Measurements from ENCODE around the gene PDX1.
"Not testable (repeated sequence)": the region's sequence is repeated elsewhere in the genome, so short reads cannot be mapped to it uniquely, and the experiment has no call there.

Gene PDX1

DNA sequence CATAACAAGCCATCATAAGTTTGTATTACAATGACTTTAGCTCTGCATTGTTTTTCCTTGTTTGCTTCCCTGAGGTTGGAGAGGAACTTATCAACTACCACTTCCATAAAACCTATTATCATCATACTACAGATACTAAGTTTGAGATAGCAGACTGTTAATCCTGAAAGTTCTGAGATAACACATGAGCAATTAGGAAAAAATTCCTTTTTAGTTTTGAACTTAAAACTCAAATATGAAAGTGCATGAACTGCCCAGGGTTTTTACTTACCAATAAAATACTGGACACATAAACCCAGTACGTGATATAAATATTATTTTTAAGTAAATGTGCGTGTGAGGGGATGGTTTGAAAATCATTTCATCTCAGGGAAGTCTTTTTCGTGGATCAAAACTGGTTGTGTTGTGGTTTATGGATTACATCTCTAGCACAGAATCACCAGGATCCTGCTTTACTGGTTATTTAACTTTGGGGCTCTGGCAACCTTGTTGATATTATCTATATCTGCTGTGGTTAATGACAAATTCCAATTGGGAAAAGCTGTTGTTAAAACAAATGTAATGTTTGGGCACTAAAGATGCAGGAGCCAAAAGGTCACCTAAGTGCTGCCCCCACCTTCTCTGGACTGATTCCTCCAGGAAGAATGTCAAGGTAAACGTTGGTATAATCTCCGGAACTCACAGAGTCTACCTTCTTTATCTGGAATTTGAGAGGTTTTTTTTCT lies 36.9 kb downstream of the PDX1 start:
- DNase-seq (ENCODE audit: low spot score) = no peak

DNA sequence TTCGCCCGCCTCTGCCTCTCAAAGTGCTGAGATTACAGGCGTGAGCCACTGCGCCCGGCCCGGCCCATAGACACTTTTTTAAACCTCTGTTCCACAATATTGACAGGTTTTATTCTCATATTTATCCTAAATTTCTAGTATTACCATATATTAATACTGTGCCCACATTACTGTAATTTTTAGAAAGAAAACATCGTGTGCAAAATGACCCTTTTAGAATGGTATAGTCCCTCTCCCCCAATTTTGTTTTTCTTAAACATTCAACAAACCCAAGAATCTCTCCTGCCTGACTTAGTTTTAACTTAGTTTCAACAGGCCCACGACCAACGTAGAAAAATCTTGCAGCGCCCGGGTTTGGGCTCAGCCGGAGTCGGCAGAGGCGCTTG lies 40.2 kb downstream of the PDX1 start:
- DNase-seq (ENCODE audit: low spot score) = no peak

DNA sequence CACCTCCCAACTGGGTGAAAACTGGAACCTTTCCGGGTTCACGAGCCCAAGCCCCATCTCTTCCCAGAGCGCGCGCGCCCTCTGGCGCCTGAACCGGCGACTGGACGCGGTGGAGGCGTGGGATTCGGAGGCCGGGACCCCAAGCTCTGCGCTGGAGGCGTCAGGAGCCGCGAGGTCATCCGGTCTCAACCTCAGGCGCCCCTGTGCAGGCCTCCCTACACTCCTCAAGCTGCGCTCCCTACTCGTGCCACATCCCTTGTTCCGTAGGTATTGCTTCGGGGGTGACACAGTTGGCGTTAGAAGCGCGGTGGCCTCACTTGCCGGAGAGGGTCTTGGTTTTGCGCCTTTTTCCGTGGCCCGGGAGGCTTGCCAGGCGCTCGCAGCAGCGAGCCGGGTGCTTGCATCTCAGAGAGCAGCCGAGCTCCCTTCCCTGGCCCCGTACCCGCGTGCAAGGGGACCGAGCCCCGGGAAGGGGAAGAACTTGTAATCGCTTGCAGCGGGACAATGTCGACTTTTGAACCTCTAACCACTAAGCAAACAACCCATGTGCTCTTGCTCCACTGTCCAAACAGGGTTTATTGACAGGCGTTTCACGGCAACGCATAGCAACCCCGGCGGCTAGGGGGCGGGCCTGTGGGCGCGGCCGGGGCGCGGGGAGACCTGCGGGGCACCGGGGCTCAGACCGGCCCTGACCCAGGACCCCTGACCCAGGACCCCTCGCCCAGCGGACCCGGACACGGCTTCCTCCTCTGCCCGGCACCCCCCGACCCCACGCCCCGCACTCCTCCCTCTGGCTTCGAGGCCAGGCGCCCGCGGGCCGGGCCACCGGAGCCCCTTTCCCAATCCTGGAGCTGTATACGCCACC lies 40.8 kb downstream of the PDX1 start:
- no peak for DNase-seq (ENCODE audit: low spot score)

DNA sequence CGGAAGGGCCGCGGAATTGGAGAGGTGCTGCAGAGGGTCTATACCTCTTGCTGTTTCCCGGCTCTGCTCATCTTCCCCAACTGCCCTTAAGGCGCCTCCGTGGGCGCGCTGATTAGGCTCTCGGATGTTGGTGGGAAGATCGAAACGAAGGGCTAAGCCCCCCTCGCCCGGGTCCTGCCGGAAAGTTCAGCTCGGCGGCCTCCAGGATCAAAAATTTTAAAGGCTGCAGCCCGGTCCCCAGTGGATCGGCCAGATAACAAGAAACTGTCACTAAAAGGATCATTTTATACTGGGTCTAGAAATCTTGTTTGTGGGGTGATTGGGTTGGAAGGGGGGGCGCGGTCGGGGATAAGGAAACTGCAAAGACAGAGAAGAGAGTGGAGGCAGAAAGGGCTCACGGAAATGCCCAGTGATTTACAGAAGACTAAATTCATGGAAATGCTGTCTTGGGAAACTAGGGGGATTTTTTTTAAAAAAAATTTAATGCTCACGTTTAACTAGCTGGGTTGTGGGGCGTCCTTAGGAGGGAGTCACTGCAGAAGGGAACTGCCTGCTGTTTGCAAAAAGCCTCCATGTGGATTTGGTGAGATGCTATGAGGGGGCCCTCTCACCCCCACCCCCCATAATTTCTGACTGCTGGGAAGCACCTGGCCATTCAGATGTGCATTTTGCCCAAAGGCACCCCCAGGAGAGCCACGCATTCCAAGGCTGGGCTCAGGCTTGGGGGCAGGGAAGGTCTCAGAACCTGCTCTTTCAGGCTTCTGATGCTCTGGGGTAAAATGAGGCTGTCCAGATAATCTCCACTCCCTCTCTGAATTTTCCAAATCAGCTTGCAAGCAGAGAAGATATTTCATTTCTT lies 41.7 kb downstream of the PDX1 start:
- DNase-seq (ENCODE audit: low spot score) = no peak

DNA sequence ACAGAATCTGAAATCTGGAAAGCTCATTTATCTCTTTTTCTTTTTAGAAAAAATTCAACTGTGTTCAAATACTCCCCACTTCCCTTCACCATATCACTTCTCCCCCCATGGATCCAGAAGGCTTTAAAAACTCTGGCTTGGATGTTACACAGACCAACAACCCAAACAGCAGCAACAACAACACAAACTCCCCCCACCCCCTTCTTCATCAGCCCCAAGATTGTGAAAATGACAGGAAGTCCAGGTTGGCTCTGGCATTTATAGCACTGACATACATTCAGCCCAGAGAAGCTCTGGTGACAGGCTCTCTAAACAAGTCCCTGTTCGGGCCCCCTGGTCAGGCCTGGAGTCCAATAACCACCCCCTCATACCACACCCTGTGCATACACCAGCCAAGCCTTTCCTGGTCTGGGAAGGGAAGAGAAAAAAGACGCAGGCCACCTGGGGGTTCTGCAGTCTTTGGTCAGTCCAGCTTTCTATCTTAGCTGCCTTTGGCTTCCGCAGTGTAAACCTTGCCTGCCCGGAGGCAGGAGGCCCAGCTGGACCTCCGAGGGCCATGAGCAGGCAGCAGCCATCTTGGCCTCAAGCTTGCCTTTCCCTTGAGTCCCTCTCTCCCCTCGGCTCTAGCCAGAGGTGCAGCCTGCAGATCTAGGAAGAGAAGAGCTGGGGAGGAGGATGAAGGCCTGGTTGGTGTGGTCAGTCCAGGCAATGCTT lies 42.5 kb downstream of the PDX1 start:
- DNase-seq (ENCODE audit: low spot score) = no peak

DNA sequence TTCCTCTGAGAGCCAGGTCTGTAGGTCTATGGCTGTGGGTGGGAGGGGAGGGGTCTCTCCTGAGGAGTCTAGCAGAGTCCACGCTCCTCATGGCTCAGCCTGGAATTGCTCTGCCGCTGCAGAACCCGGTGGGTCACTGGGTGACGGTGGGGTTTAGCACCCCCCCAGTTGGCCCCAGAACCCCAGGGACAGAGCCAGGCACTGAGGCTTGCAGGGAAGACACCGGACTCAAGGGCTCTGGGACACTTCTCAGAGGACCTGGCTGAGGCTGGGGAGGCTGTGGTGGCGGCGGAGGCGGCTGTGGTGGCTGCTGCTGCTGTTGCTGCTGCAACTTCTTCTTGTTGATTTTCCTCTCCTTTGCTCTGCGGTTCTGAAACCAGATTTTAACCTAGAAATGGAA lies 43.2 kb downstream of the PDX1 start:
- DNase-seq (ENCODE audit: low spot score) = no peak

DNA sequence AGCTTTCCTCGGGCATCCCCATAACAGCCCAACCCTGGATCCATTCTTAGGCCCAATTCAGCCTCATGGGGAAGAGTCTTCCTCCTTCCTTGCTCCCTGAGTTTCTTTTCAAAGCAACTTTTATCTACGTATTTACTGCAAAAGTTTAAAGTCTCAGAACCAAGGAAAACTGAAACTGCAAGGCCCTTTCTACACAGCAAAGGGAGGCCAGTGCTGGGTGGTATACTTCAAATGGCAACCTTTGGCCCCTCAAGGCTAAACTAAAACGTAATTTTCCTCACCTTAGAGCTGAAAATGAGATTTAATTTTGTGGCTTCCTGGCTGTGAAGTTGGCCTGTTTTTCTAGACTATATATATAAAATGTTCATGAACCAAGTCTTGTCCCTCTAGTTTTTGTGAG lies 43.7 kb downstream of the PDX1 start:
- no peak for DNase-seq (ENCODE audit: low spot score)

DNA sequence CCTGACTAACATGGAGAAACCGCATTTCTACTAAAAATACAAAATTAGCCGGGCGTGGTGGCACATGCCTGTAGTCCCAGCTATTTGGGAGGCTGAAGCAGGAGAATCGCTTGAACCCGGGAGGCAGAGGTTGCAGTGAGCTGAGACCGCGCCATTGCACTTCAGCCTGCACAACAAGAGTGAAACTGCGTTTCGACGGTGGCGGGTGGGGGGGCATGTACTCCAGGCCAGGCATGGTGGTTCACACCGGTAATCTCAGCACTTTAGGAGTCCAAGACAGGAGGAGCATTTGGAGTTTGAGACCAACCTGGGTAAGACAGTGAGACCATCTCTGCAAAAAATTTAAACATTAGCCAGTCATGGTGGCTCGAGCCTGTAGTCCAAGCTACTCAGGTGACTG lies 44.4 kb downstream of the PDX1 start:
- DNase-seq (ENCODE audit: low spot score) = not testable (repeated sequence)

DNA sequence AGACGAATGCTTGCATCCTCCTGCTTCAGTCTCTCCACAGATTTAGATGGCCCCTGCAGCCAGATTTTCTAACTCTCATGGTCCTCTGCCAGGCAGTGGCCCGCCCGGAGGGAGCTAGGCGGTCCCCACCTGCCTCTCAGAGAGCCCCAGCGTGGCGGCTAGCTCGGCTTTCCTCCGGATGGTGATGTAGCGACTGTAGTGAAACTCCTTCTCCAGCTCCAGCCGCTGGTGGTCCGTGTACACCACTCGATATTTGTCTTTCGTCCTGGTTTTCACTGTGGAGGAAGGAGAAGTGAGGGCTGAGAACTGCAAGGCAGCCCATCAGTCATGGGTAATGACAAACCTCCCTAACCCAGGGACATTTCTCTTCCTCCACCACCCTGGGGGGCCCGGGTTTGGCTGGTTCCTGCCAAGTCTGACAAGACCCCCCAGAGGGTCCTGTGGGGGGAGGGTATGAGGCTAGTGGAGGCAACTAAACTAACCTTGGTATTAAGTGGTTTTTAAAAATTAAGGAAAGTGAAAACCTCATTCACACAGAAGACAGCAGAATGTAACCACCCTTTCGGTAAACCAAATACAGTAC lies 45.0 kb downstream of the PDX1 start:
- DNase-seq (ENCODE audit: low spot score) = no peak

DNA sequence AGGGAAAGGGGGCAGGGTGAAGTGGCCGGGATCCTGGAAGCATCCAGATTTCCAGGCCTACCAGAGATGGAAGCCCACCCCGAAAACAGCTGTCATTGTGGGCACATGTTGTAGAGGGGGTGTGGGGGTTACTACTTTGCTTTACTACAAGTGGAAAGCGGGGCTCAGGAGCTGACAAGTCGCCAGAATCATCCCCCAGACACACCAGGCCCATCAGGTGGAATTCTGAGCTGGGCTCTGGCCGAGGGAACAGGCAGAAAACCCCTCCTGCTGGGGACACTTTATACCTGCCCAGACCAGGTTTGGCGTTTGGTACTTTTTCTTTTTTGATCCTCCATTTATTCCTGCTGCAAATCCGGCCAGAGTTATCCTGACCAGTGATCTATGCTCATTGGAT lies 45.5 kb downstream of the PDX1 start:
- DNase-seq (ENCODE audit: low spot score) = no peak

DNA sequence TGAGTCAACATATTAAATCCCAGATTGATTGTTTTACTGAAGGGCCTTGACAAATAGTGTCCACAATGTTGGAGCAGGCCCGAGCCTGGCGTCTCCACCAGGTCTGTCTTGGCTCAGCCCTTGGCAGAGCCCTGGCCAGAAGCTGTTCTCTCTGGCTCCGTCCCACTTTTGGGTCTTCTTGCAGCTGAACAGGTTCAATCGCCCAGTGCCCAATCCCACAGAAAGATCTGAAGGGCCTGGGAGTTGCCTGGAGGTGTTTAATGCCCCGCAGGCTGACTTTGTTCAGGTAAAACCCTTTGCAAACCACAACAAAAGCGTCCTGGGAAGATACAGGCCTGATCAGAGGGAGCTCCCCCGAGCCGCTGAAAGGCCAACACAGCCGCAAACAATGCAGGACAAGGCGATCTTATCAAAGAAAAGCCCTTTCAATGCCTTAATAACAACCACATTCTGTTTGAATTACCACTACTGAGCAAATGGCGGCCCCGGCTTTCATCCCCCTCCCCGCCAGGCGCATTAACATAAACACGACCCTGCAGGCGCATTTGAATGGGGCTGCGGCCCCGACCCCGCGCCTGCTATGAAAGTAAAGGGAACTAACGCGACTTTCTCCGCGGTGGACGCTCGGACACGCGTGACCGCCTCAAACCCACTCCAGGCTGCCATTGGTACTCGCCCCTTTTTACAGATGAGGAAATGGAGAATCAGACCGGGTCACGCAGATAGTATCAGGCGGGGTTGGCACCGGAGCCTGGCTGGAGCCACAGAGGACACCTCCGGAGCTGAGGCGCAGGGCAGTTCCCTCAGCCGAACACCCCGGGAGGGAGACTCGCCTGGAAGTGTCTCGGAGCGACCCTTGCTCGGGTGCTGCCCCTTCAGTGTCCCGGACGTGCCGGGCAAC lies 46.2 kb downstream of the PDX1 start:
- no peak for DNase-seq (ENCODE audit: low spot score)

DNA sequence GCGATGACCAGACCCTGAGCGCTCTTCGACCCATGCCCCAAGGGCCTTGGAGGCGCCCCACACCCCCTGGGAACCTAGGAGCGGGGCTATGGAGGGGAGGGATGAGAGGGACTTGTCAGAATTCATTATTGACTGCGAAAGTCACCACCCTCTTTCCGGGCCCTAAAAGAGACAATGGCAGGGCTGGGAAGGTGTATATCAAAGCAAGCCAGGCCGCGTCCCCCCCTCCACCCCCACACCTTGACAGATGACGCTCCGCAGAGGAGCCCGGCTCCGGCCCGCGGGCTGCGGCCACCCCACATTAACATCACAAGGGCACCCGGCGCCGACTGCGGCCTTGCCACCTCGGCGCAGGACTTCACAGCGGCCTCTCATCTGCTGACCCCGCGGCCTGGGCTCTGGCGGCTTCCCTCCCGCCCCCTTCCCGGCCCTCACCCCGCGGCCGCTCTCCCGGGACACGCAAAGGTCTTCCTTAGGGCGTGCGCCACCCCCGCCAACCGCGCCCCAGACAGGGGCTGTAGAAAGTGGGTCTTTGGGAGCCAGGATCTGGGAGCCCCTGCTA lies 46.9 kb downstream of the PDX1 start:
- DNase-seq (ENCODE audit: low spot score) = no peak

DNA sequence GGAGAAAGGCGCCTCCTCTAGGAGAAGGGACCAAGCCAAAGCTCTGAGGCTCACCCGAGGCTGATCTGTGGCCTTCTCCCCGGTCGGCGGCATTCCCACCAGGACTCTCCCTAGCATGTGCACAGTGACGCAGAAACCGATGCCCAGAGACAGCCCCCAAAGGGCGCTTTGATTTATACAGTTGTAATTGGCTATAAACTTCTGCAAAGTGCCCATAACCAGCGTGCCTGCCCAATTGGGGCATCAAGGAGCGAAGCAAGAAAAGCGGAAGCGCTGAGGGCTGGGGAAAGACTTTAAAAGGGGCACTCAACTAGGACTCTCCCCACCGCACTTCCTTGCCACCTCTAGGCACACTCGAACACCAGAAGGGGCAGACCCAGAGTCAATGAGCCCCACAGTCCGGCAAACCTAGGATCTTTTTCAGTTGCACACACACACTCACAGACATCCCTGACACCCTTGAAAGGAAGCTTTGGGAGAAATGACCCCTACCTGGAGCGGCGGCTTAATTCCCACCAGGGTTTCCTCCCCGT lies 47.5 kb downstream of the PDX1 start:
- no peak for DNase-seq (ENCODE audit: low spot score)

DNA sequence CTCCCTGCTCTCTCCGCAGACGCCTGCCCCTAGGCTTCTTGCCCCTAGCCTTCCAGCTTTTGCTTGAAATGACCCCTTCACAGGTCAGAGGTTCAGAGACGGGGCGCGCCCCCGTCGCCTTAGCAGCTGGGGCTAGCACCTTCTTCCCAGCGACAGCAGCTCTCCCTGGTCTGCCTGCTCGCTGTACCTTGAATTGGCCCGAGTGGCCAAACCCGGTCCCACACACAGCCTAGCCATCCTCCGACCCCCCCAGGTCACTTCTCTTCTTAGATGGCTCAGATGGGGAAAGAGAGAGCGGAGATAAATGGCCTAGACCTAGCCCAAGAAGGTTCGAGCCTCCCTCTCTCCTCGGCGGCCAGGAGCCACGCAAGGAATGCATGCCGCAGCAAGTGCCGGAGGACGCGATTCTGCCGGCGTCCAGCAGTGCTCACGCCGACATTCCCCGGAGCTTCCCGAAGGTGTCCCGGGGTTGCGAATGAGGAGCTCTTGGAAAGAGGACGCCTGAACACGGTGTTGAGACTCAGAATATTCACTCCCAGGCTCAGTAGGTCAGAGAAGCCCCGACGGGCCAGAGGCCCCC lies 48.0 kb downstream of the PDX1 start:
- DNase-seq (ENCODE audit: low spot score) = no peak

DNA sequence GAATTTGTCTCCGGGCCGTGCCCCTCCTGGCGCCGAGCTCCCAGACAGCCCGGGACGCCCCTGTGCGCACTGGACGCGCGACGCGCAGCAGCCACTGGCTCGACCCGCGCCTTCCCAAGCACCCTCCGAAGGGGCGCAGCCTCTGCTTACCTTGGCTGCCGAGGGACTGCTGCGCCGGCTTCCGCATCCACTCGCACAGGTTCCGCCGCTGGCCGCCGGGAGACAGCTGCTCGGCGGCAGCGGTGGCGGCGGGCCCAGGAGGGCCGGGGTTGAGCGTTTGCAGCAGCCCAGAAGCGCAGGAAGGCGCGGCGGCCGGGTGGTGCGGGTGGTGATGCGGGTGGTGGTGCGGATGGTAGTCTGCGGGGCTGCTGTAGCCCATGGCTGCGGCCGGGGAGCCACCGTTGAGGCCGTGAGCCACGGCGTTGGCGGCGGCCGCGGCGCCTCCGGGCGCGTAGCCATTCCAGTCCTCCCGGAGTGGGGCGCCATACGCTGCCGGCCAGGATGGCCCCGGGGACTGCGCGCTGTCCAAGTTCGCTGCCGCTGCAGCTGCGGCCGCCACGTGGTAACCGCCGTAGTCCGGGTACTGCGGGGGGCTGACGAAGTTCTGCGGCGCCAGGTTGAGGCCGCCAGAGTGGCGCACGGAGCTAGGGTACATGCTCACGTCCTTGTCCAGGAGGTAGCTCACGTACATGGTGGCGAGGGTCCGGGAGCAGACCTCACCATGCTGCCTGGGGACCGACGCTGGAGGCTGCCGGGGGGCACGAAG lies 48.7 kb downstream of the PDX1 start:
- DNase-seq (ENCODE audit: low spot score) = no peak

DNA sequence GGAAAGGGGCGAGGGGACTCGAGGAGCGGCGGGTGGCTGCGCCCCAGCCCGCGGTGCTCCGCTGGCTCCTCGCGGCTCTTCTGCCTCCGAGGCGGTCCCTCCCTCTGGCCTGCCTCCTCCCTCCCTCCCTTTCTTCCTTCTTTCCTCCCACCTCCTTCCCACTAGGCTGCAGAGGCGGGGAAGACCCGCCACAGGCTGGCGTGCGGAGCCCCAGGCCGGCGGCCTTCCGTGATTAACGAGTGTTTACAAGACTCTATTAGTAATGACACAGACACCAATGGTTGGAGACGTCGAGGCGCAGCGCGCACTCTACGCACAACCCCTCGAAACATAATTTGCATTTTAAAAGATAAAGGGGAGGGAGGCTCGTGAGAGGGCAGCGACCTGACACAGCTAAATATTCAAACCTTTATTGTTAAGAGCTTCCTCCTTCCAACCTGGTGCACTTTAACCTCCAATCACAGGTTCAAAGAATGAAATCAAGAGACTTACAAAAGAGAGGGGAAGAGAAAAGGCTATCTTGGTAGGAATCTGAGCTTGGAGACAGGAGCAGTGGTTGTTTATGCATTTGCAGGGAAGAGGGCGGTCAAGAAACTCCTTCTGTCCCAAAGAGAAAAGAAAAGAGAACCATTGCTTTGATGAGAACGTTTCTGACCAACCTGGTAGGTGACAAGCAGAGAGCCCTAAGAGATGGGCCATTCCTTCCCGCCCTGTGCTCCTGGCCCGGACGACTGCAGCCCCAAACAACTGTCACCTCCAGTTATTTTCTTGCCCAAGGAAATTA lies 49.5 kb downstream of the PDX1 start, which contains the start of gene CDX2:
CDX2 (minus strand) TSS at position 234 of the 784 bp plus-strand sequence. CDS start 309 bp downstream, outside the sequence.
- DNase-seq (ENCODE audit: low spot score) = no peak

DNA sequence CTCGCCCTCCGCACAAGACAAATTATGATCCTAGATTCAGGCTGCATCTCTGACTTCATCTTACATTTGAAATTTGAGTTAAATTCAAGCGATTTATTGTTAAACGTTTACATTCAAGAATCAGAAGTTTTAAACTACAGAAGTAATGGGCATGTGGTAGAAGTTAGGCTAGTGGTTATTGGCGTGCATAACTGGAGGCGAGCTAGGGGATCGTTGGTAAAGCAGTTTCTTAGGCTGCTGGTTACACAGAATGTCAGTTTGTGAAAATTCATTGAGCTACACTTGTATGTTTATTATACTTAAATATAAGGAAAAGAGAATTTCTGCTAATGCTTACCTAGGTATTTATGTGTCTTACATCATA lies 50.0 kb downstream of the PDX1 start:
- no peak for DNase-seq (ENCODE audit: low spot score)
